Panc1 (cell line): ENCODE data around the gene ASAP2.

Experiments
- CTCF ChIP-seq: fragments of 450-650 bp; IDR thresholded peaks from 2 replicates; pipeline ENCODE4 v1.5.1; 2017; ENCODE audit warnings: mild to moderate bottlenecking
- POLR2AphosphoS5 ChIP-seq: IDR thresholded peaks from 2 replicates; pipeline ENCODE4 v1.6.1; 2012; ENCODE audit warnings: mild to moderate bottlenecking, low read depth, low read length, moderate library complexity
- SIN3A ChIP-seq: IDR thresholded peaks from 2 replicates; pipeline ENCODE4 v1.6.1; 2012; ENCODE audit warnings: low read depth, mild to moderate bottlenecking, low read length, moderate library complexity, borderline replicate concordance; ENCODE audit not compliant: insufficient read depth

- TF ChIP-seq CTCF (no peak), SIN3A (no peak), POLR2AphosphoS5 (no peak)
Measured at GRCh38 chr2:9315280-9315847, 108.8 kb downstream of the ASAP2 start.
